GM12892 (cell line): ENCODE results near the gene ARHGAP22.
A peak's percentile ranks its signal among the peaks of the same experiment; 100 is the strongest.
"Not testable (repeated sequence)": the region's sequence is repeated elsewhere in the genome, so short reads cannot be mapped to it uniquely, and the experiment has no call there.

Source experiments
- DNase-seq: peaks from one replicate; pipeline ENCODE4 v3.0.0; 2011; ENCODE audit not compliant: insufficient read length
- FAIRE-seq: peaks from 2 replicates; lab custom pipeline; 2011; peaks lifted over from hg19 to GRCh38; lab: Jason Lieb, UNC
- POLR2A ChIP-seq: IDR thresholded peaks from 2 replicates; pipeline ENCODE4 v1.6.1; 2011; ENCODE audit warnings: low read depth, low read length, control low read depth
- POLR2AphosphoS5 ChIP-seq: IDR thresholded peaks from 2 replicates; pipeline ENCODE4 v1.6.1; 2011; ENCODE audit warnings: low read depth, low read length, control low read depth
- TAF1 ChIP-seq: IDR thresholded peaks from 2 replicates; pipeline ENCODE4 v1.6.1; 2011; ENCODE audit warnings: low read depth, mild to moderate bottlenecking, control low read depth, low read length, borderline replicate concordance

ARHGAP22 gene

GRCh38 chr10:48431871-48432270, 173.0 kb downstream of the ARHGAP22 start:
- DNase-seq, result no peak
- no peak for FAIRE-seq
- TF ChIP-seq POLR2AphosphoS5 (no peak), POLR2A (no peak), TAF1 (no peak)

- no peak for FAIRE-seq
- DNase-seq, result no peak
- TF ChIP-seq POLR2A (no peak), TAF1 (no peak)
These were observed 174.4 kb downstream of the ARHGAP22 start for GRCh38 chr10:48430402-48430993.

GRCh38 chr10:48429309-48429708, 175.6 kb downstream of the ARHGAP22 start:
- TF ChIP-seq POLR2A, result no peak
- TF ChIP-seq POLR2AphosphoS5, result no peak
- TF ChIP-seq TAF1, result no peak
- no peak for DNase-seq
- FAIRE-seq, result no peak

GRCh38 chr10:48428896-48429295, 176.0 kb downstream of the ARHGAP22 start:
- no peak for FAIRE-seq
- no peak for DNase-seq
- TF ChIP-seq TAF1 (no peak), POLR2AphosphoS5 (no peak), POLR2A (no peak)

GRCh38 chr10:48423884-48424283, 181.0 kb downstream of the ARHGAP22 start:
- DNase-seq, result no peak
- FAIRE-seq, result no peak
- TF ChIP-seq POLR2AphosphoS5 (no peak), POLR2A (no peak), TAF1 (no peak)

- DNase-seq, FAIRE-seq: not testable (repeated sequence)
These were observed 183.0 kb downstream of the ARHGAP22 start for GRCh38 chr10:48421862-48422261.

GRCh38 chr10:48419714-48420113, 185.2 kb downstream of the ARHGAP22 start:
- FAIRE-seq, result no peak
- DNase-seq, result no peak
- no peak for TF ChIP-seq POLR2AphosphoS5
- no peak for TF ChIP-seq POLR2A
- no peak for TF ChIP-seq TAF1

GRCh38 chr10:48418189-48418788, 186.6 kb downstream of the ARHGAP22 start:
- TF ChIP-seq POLR2AphosphoS5, result no peak
- no peak for TF ChIP-seq TAF1
- no peak for TF ChIP-seq POLR2A
- FAIRE-seq, result no peak
- DNase-seq, result no peak

GRCh38 chr10:48417374-48417773, 187.5 kb downstream of the ARHGAP22 start:
- DNase-seq (no peak), FAIRE-seq (no peak)
- TF ChIP-seq POLR2AphosphoS5 (no peak), TAF1 (no peak), POLR2A (no peak)

- TF ChIP-seq POLR2A (no peak), TAF1 (no peak), POLR2AphosphoS5 (no peak)
- FAIRE-seq (no peak), DNase-seq (no peak)
These were observed 188.2 kb downstream of the ARHGAP22 start for GRCh38 chr10:48416584-48417232.

GRCh38 chr10:48414778-48415177, 190.1 kb downstream of the ARHGAP22 start:
- TF ChIP-seq TAF1, result no peak
- no peak for TF ChIP-seq POLR2AphosphoS5
- TF ChIP-seq POLR2A, result no peak
- DNase-seq (no peak), FAIRE-seq (no peak)

- DNase-seq (no peak), FAIRE-seq (no peak)
- no peak for TF ChIP-seq POLR2A
These were observed 190.7 kb downstream of the ARHGAP22 start for GRCh38 chr10:48414160-48414559.

GRCh38 chr10:48412933-48413332, 191.9 kb downstream of the ARHGAP22 start:
- DNase-seq (no peak), FAIRE-seq (peak; percentile 58)
- TF ChIP-seq POLR2AphosphoS5, result no peak
- no peak for TF ChIP-seq TAF1
- TF ChIP-seq POLR2A, result no peak

- FAIRE-seq (no peak), DNase-seq (no peak)
- TF ChIP-seq POLR2A (no peak), POLR2AphosphoS5 (no peak), TAF1 (no peak)
These were observed 192.8 kb downstream of the ARHGAP22 start for GRCh38 chr10:48412081-48412480.
